Measurements from ENCODE around the gene ADAR. TPM values are rescaled to one million over a fixed set of nuclear protein-coding genes. Genes with fewer than 3 reads are reported as not detected.

ADAR gene
- polyA plus RNA-seq, 1 experiment = 143 TPM

DNA sequence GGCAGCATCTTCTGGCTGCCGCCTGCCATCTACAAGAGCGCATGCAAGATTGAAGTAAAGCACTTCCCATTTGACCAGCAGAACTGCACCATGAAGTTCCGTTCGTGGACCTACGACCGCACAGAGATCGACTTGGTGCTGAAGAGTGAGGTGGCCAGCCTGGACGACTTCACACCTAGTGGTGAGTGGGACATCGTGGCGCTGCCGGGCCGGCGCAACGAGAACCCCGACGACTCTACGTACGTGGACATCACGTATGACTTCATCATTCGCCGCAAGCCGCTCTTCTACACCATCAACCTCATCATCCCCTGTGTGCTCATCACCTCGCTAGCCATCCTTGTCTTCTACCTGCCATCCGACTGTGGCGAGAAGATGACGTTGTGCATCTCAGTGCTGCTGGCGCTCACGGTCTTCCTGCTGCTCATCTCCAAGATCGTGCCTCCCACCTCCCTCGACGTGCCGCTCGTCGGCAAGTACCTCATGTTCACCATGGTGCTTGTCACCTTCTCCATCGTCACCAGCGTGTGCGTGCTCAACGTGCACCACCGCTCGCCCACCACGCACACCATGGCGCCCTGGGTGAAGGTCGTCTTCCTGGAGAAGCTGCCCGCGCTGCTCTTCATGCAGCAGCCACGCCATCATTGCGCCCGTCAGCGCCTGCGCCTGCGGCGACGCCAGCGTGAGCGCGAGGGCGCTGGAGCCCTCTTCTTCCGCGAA lies 36.6 kb downstream of the ADAR start:
- Histone ChIP-seq H3K4me3 (ENCODE audit: low read depth, low read length) (no peak overlapping the region), H3K36me3 (ENCODE audit: control insufficient read depth, insufficient read depth, low read length) (no peaks in the 10 kb centered on the region), H3K27me3 (ENCODE audit: control insufficient read depth, insufficient read depth, low read length) (peaks cover 9% of the 10 kb centered on the region)
- no peak for DNase-seq (ENCODE audit: low read depth)
- ChIA-PET CTCF (no interaction called here), POLR2A (no interaction called here)
- TF ChIP-seq, protein P1, sequence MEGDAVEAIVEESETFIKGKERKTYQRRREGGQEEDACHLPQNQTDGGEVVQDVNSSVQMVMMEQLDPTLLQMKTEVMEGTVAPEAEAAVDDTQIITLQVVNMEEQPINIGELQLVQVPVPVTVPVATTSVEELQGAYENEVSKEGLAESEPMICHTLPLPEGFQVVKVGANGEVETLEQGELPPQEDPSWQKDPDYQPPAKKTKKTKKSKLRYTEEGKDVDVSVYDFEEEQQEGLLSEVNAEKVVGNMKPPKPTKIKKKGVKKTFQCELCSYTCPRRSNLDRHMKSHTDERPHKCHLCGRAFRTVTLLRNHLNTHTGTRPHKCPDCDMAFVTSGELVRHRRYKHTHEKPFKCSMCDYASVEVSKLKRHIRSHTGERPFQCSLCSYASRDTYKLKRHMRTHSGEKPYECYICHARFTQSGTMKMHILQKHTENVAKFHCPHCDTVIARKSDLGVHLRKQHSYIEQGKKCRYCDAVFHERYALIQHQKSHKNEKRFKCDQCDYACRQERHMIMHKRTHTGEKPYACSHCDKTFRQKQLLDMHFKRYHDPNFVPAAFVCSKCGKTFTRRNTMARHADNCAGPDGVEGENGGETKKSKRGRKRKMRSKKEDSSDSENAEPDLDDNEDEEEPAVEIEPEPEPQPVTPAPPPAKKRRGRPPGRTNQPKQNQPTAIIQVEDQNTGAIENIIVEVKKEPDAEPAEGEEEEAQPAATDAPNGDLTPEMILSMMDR (IDR thresholded peaks at IDR 0.05; ENCODE audit: insufficient read depth, low read depth, low read length) = no peak

DNA sequence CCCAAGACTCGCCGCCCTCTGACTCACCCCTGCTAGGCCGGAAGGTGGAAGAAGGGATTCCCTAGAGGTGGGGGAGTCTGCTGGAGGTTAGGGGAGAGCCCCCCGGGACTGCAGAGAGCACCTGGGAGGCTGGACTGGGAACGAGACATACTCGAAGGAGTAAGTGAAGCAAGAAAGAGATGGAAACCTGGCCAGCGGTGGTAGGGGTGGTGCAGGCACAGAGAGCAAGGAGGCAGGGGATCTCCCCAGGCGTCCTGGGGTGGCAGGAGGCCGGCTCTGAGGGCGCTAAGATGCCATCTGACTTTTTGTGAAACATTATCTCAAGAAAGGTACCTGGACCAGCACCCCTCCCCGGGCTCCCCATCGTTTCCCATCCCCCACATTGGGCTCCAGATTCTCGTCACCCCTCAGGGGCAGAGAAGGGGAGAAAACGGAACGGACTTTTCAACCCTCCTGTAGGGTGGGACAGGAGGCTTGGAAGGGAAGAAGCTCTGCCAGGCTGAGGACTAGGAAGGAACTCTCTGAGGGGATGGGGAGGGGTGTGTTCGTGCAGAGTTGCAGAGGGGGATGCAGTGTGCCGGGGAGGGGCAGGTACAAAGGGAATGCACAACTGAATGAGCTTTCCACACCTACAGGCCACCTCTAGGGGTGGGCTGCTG lies 39.7 kb downstream of the ADAR start:
- TF ChIP-seq, protein P1 (IDR thresholded peaks at IDR 0.05; ENCODE audit: insufficient read depth, low read depth, low read length) = no peak
- no peak for DNase-seq (ENCODE audit: low read depth)
- ChIA-PET CTCF (interaction anchor here (0.6 to 1.1 kb wide), 6 partner anchors 8 to 605 kb away, joined by 3 to 4 read pairs (median 3); partner anchors contain the start of gene KRTCAP2), POLR2A (interaction anchor here (0.8 kb wide), 1 partner anchor 27 kb away, joined by 3 read pairs; no protein-coding TSS in a partner anchor)
- Histone ChIP-seq H3K36me3 (ENCODE audit: control insufficient read depth, insufficient read depth, low read length) (no peaks in the 10 kb centered on the region), H3K4me3 (ENCODE audit: low read depth, low read length) (no peak overlapping the region), H3K27me3 (ENCODE audit: control insufficient read depth, insufficient read depth, low read length) (peaks cover 9% of the 10 kb centered on the region)

DNA sequence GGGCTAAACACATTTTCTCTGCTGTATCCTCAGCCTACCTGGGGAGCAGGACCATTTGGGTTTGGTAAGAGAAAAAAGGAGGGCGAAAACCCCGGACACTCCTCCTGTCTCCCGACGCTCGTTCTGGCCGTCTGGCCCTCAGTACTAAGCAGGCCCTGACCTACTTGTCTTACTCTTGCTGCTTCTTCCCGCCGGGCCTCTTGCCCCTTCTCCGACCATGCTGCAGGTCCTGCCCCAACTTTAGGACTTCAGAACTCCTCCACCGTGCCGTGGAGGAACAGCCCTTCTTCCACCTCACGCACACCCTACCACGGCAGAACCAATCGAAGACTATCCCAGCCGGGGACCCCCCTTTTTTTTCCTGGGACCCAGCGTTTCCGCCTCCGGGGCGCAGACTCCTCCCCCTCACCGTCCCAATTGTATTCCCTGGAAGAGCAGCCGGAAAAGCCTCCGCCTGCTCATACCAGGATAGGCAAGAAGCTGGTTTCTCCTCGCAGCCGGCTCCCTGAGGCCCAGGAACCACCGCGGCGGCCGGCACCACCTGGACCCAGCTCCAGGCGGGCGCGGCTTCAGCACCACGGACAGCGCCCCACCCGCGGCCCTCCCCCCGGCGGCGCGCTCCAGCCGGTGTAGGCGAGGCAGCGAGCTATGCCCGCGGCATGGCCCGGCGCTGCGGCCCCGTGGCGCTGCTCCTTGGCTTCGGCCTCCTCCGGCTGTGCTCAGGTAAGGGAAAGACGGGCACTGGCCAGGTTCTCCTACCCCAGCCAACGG lies 40.4 kb downstream of the ADAR start, which contains the start of gene CHRNB2:
Gene CHRNB2, plus strand, starts transcription at position 393 of the 771 bp plus-strand sequence. Its CDS starts 267 bp downstream, at position 660.
- Histone ChIP-seq H3K27me3 (ENCODE audit: control insufficient read depth, insufficient read depth, low read length) (peaks cover 9% of the 10 kb centered on the region), H3K36me3 (ENCODE audit: control insufficient read depth, insufficient read depth, low read length) (no peaks in the 10 kb centered on the region), H3K4me3 (ENCODE audit: low read depth, low read length) (no peak within 1 kb of the TSS)
- ChIA-PET CTCF (interaction anchor here (0.6 to 1.6 kb wide), 5 partner anchors 13 to 517 kb away, joined by 3 to 4 read pairs (median 3); no protein-coding TSS in a partner anchor), POLR2A (interaction anchor here (0.8 kb wide), 1 partner anchor 28 kb away, joined by 3 read pairs; no protein-coding TSS in a partner anchor)
- TF ChIP-seq, protein P1 (IDR thresholded peaks at IDR 0.05; ENCODE audit: insufficient read depth, low read depth, low read length) = no peak
- DNase-seq (ENCODE audit: low read depth) = no peak

DNA sequence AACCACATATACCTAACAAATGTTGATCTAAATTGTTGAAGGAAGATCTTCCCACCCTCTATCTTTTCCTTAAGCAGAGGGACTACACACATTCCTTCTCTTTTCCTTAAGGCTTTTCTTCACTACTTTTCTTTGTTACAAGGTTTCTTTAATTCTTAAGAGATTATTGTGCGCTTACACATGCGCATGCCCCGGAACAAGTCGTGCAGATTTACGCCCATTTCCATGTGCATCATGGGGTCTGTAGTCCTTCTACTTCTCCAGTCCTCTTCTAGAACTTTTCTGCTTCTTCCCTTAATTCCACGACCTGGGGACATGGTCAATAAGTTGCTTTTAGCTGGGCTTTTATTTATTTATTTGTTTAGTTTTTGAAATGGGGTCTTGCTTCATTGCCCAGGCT lies 42.1 kb downstream of the ADAR start:
- ChIA-PET CTCF (interaction anchor here (1.3 to 1.6 kb wide), 3 partner anchors 10 to 316 kb away, joined by 3 to 4 read pairs (median 3); no protein-coding TSS in a partner anchor), POLR2A (no interaction called here)
- Histone ChIP-seq H3K36me3 (ENCODE audit: control insufficient read depth, insufficient read depth, low read length) (no peaks in the 10 kb centered on the region), H3K27me3 (ENCODE audit: control insufficient read depth, insufficient read depth, low read length) (peaks cover 9% of the 10 kb centered on the region), H3K4me3 (ENCODE audit: low read depth, low read length) (no peak overlapping the region)
- TF ChIP-seq, protein P1 (IDR thresholded peaks at IDR 0.05; ENCODE audit: insufficient read depth, low read depth, low read length) = no peak
- no peak for DNase-seq (ENCODE audit: low read depth)
